GM06990 (cell line): ENCODE measurements around the gene OR4D2.
A peak's percentile ranks its signal among the peaks of the same experiment; 100 is the strongest.

ENCODE experiments used
- DNase-seq: peaks from one replicate; pipeline ENCODE4 v3.0.0-alpha.2; 2011; ENCODE audit not compliant: insufficient read length; ENCODE audit errors: extremely low read depth
- H3K27me3 ChIP-seq: replicated peaks from 2 replicates; pipeline ENCODE4 v1.6.0; 2011; ENCODE audit warnings: low read length; ENCODE audit not compliant: control insufficient read depth, insufficient read depth
- H3K36me3 ChIP-seq: 2 replicates; pipeline ENCODE4 v1.5.1; 2011; ENCODE audit warnings: low read length; ENCODE audit not compliant: control insufficient read depth, insufficient read depth
- H3K4me3 ChIP-seq: replicated peaks from 2 replicates; pipeline ENCODE4 v1.5.1; 2011; ENCODE audit warnings: low read depth, mild to moderate bottlenecking, control low read depth, low read length
- CTCF ChIP-seq: IDR thresholded peaks from 2 replicates; pipeline ENCODE4 v1.5.1; 2011; ENCODE audit warnings: low read length, control low read depth, mild to moderate bottlenecking, inconsistent platforms; ENCODE audit not compliant: insufficient read depth, poor library complexity, severe bottlenecking

OR4D2 gene

GRCh38 chr17:58217766-58218165 is 51.0 kb downstream of the OR4D2 start:
- no peak overlapping the region for H3K4me3 ChIP-seq
- no peaks in the 10 kb centered on the region; the same call in none of the 2 replicates for H3K36me3 ChIP-seq
- TF ChIP-seq CTCF, result no peak
- no peak for DNase-seq
- H3K27me3 ChIP-seq, result no peaks in the 10 kb centered on the region

GRCh38 chr17:58219007-58219788 is 52.4 kb downstream of the OR4D2 start, which contains the start of gene MKS1:
Gene MKS1, minus strand, starts transcription at chr17:58219255. Its CDS starts 25 bp downstream, at chr17:58219230.
- no peaks in the 10 kb centered on the region for H3K27me3 ChIP-seq
- H3K4me3 ChIP-seq, result peak within 1 kb of the TSS; percentile 74
- no peaks in the 10 kb centered on the region for H3K36me3 ChIP-seq
- DNase-seq, result peak; percentile 98
- peak; percentile 71 for TF ChIP-seq CTCF

- Histone ChIP-seq H3K36me3 (no peaks in the 10 kb centered on the region), H3K4me3 (peak overlapping the region; percentile 74), H3K27me3 (no peaks in the 10 kb centered on the region)
- no peak for DNase-seq
- no peak for TF ChIP-seq CTCF
These were observed 53.0 kb downstream of the OR4D2 start for GRCh38 chr17:58219789-58220183.
